SK-N-SH (cell line): ENCODE measurements around the gene AFAP1. TPM values are rescaled to one million over a fixed set of nuclear protein-coding genes. Genes with fewer than 3 reads are reported as not detected.

Source experiments
- CTCF ChIA-PET: fragments of 300-600, 350-600 bp; formaldehyde crosslinking; extraction: SDS; loops from one replicate; lab custom pipeline; 2021; lab: Yijun Ruan, JAX
- POLR2A ChIA-PET: fragments of 350-600 bp; sonication (Branson Sonifier 250); formaldehyde crosslinking; extraction: SDS; loops from one replicate; lab custom pipeline; 2020; ENCODE audit warnings: antibody characterized with exemption, inconsistent platforms; lab: Yijun Ruan, JAX
- DNase-seq: peaks from one replicate; pipeline ENCODE4 v3.0.0; 2012
- H2AFZ ChIP-seq: fragments of 200-600 bp; sonication (generic); 2 replicates; pipeline ENCODE4 v1.8.1; 2016; ENCODE audit warnings: antibody characterized with exemption, mild to moderate bottlenecking, low read depth
- H3F3A ChIP-seq: fragments of 200-600 bp; sonication (generic); replicated peaks from 2 replicates; pipeline ENCODE3; 2016; ENCODE audit warnings: antibody characterized with exemption, mild to moderate bottlenecking; ENCODE audit not compliant: insufficient read depth
- H3K27ac ChIP-seq, 2 experiments: fragments of 200-500 bp in 1 of 2; fragments of 200-600 bp in 1 of 2; sonication (Bioruptor generic) in 1 of 2; sonication (generic), shearing (Covaris generic) in 1 of 2; 2 replicates each; pipeline versions ENCODE4 v1.5.1 to v1.6.1; 2014 to 2016; ENCODE audit warnings: low read depth in 2 of 2, inconsistent platforms in 1 of 2, low read length in 1 of 2, mild to moderate bottlenecking in 1 of 2, mixed read lengths in 1 of 2
- H3K27me3 ChIP-seq: fragments of 200-600 bp; sonication (generic), shearing (Covaris generic); 2 replicates; pipeline ENCODE4 v1.6.1; 2016; ENCODE audit warnings: mixed run types; ENCODE audit not compliant: insufficient read depth
- H3K36me3 ChIP-seq, 2 experiments: fragments of 200-500 bp in 1 of 2; fragments of 200-600 bp in 1 of 2; sonication (Bioruptor generic) in 1 of 2; sonication (generic) in 1 of 2; replicated peaks in 1 of 2; 2 replicates each; pipeline versions ENCODE3 to v1.5.1; 2014 to 2016; ENCODE audit warnings: low read length in 1 of 2, mild to moderate bottlenecking in 1 of 2; ENCODE audit not compliant: insufficient read depth in 2 of 2, control insufficient read depth in 1 of 2
- H3K4me1 ChIP-seq, 2 experiments: fragments of 200-500 bp in 1 of 2; fragments of 200-600 bp in 1 of 2; sonication (Bioruptor generic) in 1 of 2; sonication (generic), shearing (Covaris generic) in 1 of 2; 2 replicates each; pipeline versions ENCODE4 v1.5.1 to v1.6.1; 2014 to 2016; ENCODE audit warnings: low read depth in 1 of 2, low read length in 1 of 2, mixed run types in 1 of 2; ENCODE audit not compliant: insufficient read depth in 2 of 2, control insufficient read depth in 1 of 2
- H3K4me2 ChIP-seq: fragments of 200-600 bp; sonication (generic), shearing (Covaris generic); 2 replicates; pipeline ENCODE4 v1.6.1; 2017; ENCODE audit warnings: mixed run types
- H3K4me3 ChIP-seq, 2 experiments: fragments of 200-500 bp in 1 of 2; fragments of 200-600 bp in 1 of 2; sonication (Bioruptor generic) in 1 of 2; sonication (generic), shearing (Covaris generic) in 1 of 2; 2 replicates each; pipeline versions ENCODE4 v1.5.1 to v1.8.1; 2014 to 2016; ENCODE audit warnings: low read depth in 2 of 2, inconsistent platforms in 1 of 2, low read length in 1 of 2, mild to moderate bottlenecking in 1 of 2, mixed read lengths in 1 of 2, moderate library complexity in 1 of 2
- H3K79me2 ChIP-seq: fragments of 200-600 bp; sonication (generic); 2 replicates; pipeline ENCODE4 v1.8.1; 2017; ENCODE audit warnings: mild to moderate bottlenecking; ENCODE audit not compliant: insufficient read depth
- H3K9ac ChIP-seq: fragments of 200-600 bp; sonication (generic); 2 replicates; pipeline ENCODE4 v1.6.1; 2017; ENCODE audit warnings: mixed run types
- H3K9me2 ChIP-seq: fragments of 200-600 bp; sonication (generic); 2 replicates; pipeline ENCODE4 v1.6.1; 2017; ENCODE audit warnings: mixed run types
- H3K9me3 ChIP-seq: fragments of 200-600 bp; sonication (generic); 2 replicates; pipeline ENCODE4 v1.6.1; 2017; ENCODE audit warnings: mixed run types, mild to moderate bottlenecking, moderate library complexity
- H4K20me1 ChIP-seq: fragments of 200-600 bp; sonication (generic); 2 replicates; pipeline ENCODE4 v1.6.1; 2017; ENCODE audit warnings: mild to moderate bottlenecking, mixed run types; ENCODE audit not compliant: insufficient read depth
- CHD2 ChIP-seq: fragments of 150-350 bp; IDR thresholded peaks from 2 replicates; pipeline ENCODE4 v1.6.1; 2018; ENCODE audit warnings: low read length; ENCODE audit not compliant: partially characterized antibody
- EZH2phosphoT487 ChIP-seq: fragments of 200-600 bp; sonication (generic); IDR thresholded peaks from 2 replicates; pipeline ENCODE4 v1.6.1; 2017; ENCODE audit warnings: low read depth, mixed run types, mild to moderate bottlenecking, antibody characterized with exemption, moderate library complexity, borderline replicate concordance
- FOSL2 ChIP-seq: IDR thresholded peaks from 2 replicates; pipeline ENCODE4 v1.4.0; 2012; ENCODE audit warnings: low read depth, mild to moderate bottlenecking, moderate library complexity, borderline replicate concordance
- FOXJ3 ChIP-seq: sonication (generic); formaldehyde crosslinking; IDR thresholded peaks from 2 replicates; pipeline ENCODE4 v1.5.1; 2020; ENCODE audit warnings: mild to moderate bottlenecking, missing genetic modification reagents
- GABPA ChIP-seq: IDR thresholded peaks from 2 replicates; pipeline ENCODE4 v1.4.0; 2012; ENCODE audit warnings: low read depth, mild to moderate bottlenecking
- GATA2 ChIP-seq: sonication (generic); formaldehyde crosslinking; IDR thresholded peaks from 2 replicates; pipeline ENCODE4 v1.5.0; 2020; ENCODE audit warnings: mild to moderate bottlenecking, missing genetic modification reagents
- MXI1 ChIP-seq: IDR thresholded peaks from 2 replicates; pipeline ENCODE4 v1.6.1; 2012; ENCODE audit warnings: mild to moderate bottlenecking, low read depth, low read length, improper control_type of control experiment
- NFIC ChIP-seq: IDR thresholded peaks from 2 replicates; pipeline ENCODE4 v1.4.0; 2012; ENCODE audit warnings: borderline replicate concordance
- NRF1 ChIP-seq: IDR thresholded peaks from 2 replicates; pipeline ENCODE4 v1.6.1; 2012; ENCODE audit warnings: low read depth, mild to moderate bottlenecking, low read length
- RAD21 ChIP-seq: IDR thresholded peaks from 2 replicates; pipeline ENCODE4 v1.6.1; 2012; ENCODE audit warnings: mild to moderate bottlenecking, low read length
- RFX5 ChIP-seq: IDR thresholded peaks from 2 replicates; pipeline ENCODE4 v1.6.1; 2012; ENCODE audit warnings: mild to moderate bottlenecking, improper control_type of control experiment, low read length
- RXRA ChIP-seq: IDR thresholded peaks from 2 replicates; pipeline ENCODE4 v1.4.0; 2012; ENCODE audit warnings: low read depth, mild to moderate bottlenecking, borderline replicate concordance
- SIN3A ChIP-seq: IDR thresholded peaks from 2 replicates; pipeline ENCODE4 v1.6.1; 2012; ENCODE audit warnings: low read depth, mild to moderate bottlenecking, low read length, moderate library complexity, borderline replicate concordance
- SMC3 ChIP-seq: IDR thresholded peaks from 2 replicates; pipeline ENCODE4 v1.6.1; 2012; ENCODE audit warnings: low read depth, low read length, improper control_type of control experiment
- TAF1 ChIP-seq: IDR thresholded peaks from 2 replicates; pipeline ENCODE4 v1.6.1; 2012; ENCODE audit warnings: low read depth, mild to moderate bottlenecking, low read length, moderate library complexity, borderline replicate concordance
- TEAD4 ChIP-seq: IDR thresholded peaks from 2 replicates; pipeline ENCODE4 v1.4.0; 2012; ENCODE audit warnings: mild to moderate bottlenecking, borderline replicate concordance; ENCODE audit not compliant: insufficient read depth
- YY1 ChIP-seq: IDR thresholded peaks from 2 replicates; pipeline ENCODE4 v1.4.0; 2012; ENCODE audit warnings: low read depth, mild to moderate bottlenecking
- WGBS: methylation state at CpG from one replicate; pipeline ENCODE4 v1.1.6; 2017; ENCODE audit warnings: low lambda C conversion rate; 5-methylcytosine and 5-hydroxymethylcytosine counted together
- polyA plus RNA-seq, 3 experiments: library from polyadenylated mRNA; depleted of rRNA; stranded (reverse); fragments of >200 nt; gene quantifications; 2 replicates each; pipeline ENCODE4 v1.2.3, GENCODE V29; 2012
- TF ChIP-seq, protein P1 (sequence below): fragments of 150-350 bp; IDR thresholded peaks from 2 replicates; pipeline ENCODE4 v1.6.1; 2016; ENCODE audit warnings: mild to moderate bottlenecking, low read depth, low read length
- TF ChIP-seq, protein P2 (sequence below): IDR thresholded peaks from 2 replicates; pipeline ENCODE4 v1.4.0; 2012; ENCODE audit warnings: low read depth, borderline replicate concordance
- TF ChIP-seq, protein P3 (sequence below): fragments of 200-600 bp; sonication (generic); IDR thresholded peaks from 2 replicates; pipeline ENCODE4 v1.6.1; 2017; ENCODE audit warnings: antibody characterized with exemption, mild to moderate bottlenecking, moderate library complexity

AFAP1 gene
- polyA plus RNA-seq, 1 of the 3 experiments (the other 2 are of a cell fraction), result 67.9 TPM

DNA sequence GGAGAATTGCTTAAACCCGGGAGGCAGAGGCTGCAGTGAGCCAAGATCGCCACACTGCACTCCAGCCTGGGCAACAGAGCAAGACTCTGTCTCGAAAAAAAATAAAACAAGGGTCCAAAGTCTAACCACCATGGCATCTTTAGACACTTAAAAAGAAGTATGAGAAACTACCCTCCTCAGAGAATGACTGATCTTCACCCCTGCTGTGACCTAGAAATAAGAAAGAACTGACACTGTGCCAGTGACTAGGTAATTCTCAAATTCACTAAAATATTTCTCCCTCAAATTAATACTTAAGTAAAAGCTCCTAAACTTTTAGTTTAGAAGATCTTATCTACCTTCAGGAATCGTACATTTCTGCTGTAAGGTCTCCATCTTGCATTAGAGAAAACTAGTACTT is 80.3 kb downstream of the AFAP1 start:
- Histone ChIP-seq H3F3A (peaks cover 82% of the 10 kb centered on the region), H3K9me2 (no peaks in the 10 kb centered on the region), H3K9me3 (no peaks in the 10 kb centered on the region), H3K79me2 (peaks cover 83% of the 10 kb centered on the region), H3K4me2 (0 out of 2 replicates have a peak overlapping the region, but pooled peaks have one; percentile 60), H3K36me3 (peaks cover 17 to 25% of the 10 kb centered on the region in 2 experiments), H2AFZ (no peak overlapping the region), H4K20me1 (no peaks in the 10 kb centered on the region), H3K27me3 (no peaks in the 10 kb centered on the region), H3K4me1 (peaks cover 34 to 71% of the 10 kb centered on the region in 2 experiments), H3K27ac (peak overlapping the region in 1 of 2 experiments; percentile 96; a peak in 2 of 4 replicates), H3K4me3 (no peak overlapping the region), H3K9ac (no peak overlapping the region)
- no peak for TF ChIP-seq GABPA
- no peak for TF ChIP-seq CHD2
- no peak for TF ChIP-seq RFX5
- no peak for TF ChIP-seq RAD21
- no peak for TF ChIP-seq NFIC
- ChIA-PET POLR2A (no interaction called here), CTCF (interaction anchor here (0.7 to 1.2 kb wide), 3 partner anchors 13 to 65 kb away, joined by 3 to 4 read pairs (median 3); no protein-coding TSS in a partner anchor)
- 72% methylated on average over 4 of the region's 4 CpGs for WGBS
- no peak for DNase-seq

DNA sequence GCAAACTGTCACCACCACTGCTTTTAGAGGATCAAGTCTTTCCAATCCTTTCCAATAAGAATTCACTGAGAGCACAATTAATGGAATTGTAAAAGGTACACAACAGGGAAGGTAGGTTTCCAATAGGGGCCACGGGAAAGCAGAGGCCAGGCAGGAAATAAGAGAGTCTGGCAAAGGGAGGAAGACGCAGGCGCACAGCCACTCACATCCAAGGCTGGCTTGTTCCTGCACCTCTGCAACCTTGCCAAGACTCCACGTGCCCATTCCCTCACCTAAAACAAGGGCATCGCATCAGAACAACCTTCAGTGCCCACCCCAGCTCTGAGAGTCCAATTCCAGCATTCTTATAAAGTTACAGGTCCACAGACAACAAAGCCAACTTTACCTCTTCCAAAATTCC is 81.2 kb downstream of the AFAP1 start:
- Histone ChIP-seq H3K27me3 (no peaks in the 10 kb centered on the region), H3K4me2 (peak overlapping the region; percentile 60), H3K9me2 (no peaks in the 10 kb centered on the region), H3K27ac (peak overlapping the region; percentile 85 to 96), H2AFZ (no peak overlapping the region), H3K36me3 (peaks cover 25 to 33% of the 10 kb centered on the region in 2 experiments), H3K9me3 (no peaks in the 10 kb centered on the region), H3K9ac (peak overlapping the region; percentile 43), H3F3A (peaks cover 76% of the 10 kb centered on the region), H3K4me3 (no peak overlapping the region), H3K79me2 (peaks cover 84% of the 10 kb centered on the region), H3K4me1 (peaks cover 37 to 71% of the 10 kb centered on the region in 2 experiments), H4K20me1 (no peaks in the 10 kb centered on the region)
- 86% methylated on average over 5 of the region's 5 CpGs for WGBS
- CTCF ChIA-PET, result interaction anchor here (0.7 kb wide), 1 partner anchor 15 kb away, joined by 3 read pairs; no protein-coding TSS in a partner anchor
- POLR2A ChIA-PET, result no interaction called here
- no peak for DNase-seq
- TF ChIP-seq SMC3, result no peak
- TF ChIP-seq RXRA, result no peak
- no peak for TF ChIP-seq YY1
- TF ChIP-seq SIN3A, result no peak
- TF ChIP-seq FOSL2, result no peak
- TF ChIP-seq, protein P1, sequence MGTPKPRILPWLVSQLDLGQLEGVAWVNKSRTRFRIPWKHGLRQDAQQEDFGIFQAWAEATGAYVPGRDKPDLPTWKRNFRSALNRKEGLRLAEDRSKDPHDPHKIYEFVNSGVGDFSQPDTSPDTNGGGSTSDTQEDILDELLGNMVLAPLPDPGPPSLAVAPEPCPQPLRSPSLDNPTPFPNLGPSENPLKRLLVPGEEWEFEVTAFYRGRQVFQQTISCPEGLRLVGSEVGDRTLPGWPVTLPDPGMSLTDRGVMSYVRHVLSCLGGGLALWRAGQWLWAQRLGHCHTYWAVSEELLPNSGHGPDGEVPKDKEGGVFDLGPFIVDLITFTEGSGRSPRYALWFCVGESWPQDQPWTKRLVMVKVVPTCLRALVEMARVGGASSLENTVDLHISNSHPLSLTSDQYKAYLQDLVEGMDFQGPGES, result no peak
- no peak for TF ChIP-seq CHD2
- no peak for TF ChIP-seq FOXJ3 (CRISPR knock-in tag)
- TF ChIP-seq TEAD4, result no peak
- TF ChIP-seq MXI1, result no peak
- TF ChIP-seq, protein P2, sequence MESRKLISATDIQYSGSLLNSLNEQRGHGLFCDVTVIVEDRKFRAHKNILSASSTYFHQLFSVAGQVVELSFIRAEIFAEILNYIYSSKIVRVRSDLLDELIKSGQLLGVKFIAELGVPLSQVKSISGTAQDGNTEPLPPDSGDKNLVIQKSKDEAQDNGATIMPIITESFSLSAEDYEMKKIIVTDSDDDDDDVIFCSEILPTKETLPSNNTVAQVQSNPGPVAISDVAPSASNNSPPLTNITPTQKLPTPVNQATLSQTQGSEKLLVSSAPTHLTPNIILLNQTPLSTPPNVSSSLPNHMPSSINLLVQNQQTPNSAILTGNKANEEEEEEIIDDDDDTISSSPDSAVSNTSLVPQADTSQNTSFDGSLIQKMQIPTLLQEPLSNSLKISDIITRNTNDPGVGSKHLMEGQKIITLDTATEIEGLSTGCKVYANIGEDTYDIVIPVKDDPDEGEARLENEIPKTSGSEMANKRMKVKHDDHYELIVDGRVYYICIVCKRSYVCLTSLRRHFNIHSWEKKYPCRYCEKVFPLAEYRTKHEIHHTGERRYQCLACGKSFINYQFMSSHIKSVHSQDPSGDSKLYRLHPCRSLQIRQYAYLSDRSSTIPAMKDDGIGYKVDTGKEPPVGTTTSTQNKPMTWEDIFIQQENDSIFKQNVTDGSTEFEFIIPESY, result no peak
- TF ChIP-seq EZH2phosphoT487, result no peak
- TF ChIP-seq TAF1, result no peak
- no peak for TF ChIP-seq GATA2 (CRISPR knock-in tag)
- no peak for TF ChIP-seq NRF1
- TF ChIP-seq, protein P3, sequence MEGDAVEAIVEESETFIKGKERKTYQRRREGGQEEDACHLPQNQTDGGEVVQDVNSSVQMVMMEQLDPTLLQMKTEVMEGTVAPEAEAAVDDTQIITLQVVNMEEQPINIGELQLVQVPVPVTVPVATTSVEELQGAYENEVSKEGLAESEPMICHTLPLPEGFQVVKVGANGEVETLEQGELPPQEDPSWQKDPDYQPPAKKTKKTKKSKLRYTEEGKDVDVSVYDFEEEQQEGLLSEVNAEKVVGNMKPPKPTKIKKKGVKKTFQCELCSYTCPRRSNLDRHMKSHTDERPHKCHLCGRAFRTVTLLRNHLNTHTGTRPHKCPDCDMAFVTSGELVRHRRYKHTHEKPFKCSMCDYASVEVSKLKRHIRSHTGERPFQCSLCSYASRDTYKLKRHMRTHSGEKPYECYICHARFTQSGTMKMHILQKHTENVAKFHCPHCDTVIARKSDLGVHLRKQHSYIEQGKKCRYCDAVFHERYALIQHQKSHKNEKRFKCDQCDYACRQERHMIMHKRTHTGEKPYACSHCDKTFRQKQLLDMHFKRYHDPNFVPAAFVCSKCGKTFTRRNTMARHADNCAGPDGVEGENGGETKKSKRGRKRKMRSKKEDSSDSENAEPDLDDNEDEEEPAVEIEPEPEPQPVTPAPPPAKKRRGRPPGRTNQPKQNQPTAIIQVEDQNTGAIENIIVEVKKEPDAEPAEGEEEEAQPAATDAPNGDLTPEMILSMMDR, result no peak
